Measurements from ENCODE around the gene PKP2.

GRCh38 chr12:32777691-32778175 lies 118.8 kb downstream of the PKP2 start:
- TF ChIP-seq CTCF (IDR thresholded peaks at IDR 0.05; ENCODE audit: poor library complexity) = no peak
- no peak for TF ChIP-seq EZH2phosphoT487 (IDR thresholded peaks at IDR 0.05; ENCODE audit: low read depth, severe bottlenecking, unreplicated experiment)
